Measurements from ENCODE around the gene CDKAL1.
"Not testable (repeated sequence)": the region's sequence is repeated elsewhere in the genome, so short reads cannot be mapped to it uniquely, and the experiment has no call there.

CDKAL1 gene

DNA sequence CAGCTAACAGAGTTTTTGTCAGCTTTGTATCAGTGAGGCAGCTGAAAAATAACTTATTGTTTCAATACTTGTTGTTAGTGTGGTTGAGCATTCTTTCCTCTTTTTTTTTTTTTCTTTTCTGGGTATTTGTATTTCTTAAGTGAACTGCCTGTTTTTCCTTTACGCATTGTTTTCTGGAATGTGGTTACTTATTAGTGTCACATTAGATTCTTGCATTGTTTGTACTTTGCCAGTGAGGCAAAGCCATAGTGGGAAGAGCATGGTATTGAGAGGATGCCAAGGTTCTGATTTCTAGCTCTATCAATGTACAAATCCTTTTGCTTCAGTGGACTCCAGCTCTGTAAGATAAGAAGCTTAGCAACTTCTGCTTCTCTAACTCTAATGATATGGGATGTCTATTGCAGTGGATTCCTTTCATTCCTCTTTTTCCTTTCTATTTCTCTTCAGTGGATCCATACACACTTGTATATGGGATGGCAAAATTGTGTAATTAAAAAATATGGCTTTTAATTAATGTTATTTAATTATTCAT lies 3.9 kb downstream of the CDKAL1 start:
- H3K4me3 ChIP-seq (ENCODE audit: low read length), result no peak overlapping the region
- DNase-seq (ENCODE audit: low read depth), result no peak
- TF ChIP-seq, protein P1, sequence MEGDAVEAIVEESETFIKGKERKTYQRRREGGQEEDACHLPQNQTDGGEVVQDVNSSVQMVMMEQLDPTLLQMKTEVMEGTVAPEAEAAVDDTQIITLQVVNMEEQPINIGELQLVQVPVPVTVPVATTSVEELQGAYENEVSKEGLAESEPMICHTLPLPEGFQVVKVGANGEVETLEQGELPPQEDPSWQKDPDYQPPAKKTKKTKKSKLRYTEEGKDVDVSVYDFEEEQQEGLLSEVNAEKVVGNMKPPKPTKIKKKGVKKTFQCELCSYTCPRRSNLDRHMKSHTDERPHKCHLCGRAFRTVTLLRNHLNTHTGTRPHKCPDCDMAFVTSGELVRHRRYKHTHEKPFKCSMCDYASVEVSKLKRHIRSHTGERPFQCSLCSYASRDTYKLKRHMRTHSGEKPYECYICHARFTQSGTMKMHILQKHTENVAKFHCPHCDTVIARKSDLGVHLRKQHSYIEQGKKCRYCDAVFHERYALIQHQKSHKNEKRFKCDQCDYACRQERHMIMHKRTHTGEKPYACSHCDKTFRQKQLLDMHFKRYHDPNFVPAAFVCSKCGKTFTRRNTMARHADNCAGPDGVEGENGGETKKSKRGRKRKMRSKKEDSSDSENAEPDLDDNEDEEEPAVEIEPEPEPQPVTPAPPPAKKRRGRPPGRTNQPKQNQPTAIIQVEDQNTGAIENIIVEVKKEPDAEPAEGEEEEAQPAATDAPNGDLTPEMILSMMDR (conservative IDR thresholded peaks at IDR 0.05; ENCODE audit: low read depth, low read length), result no peak

DNA sequence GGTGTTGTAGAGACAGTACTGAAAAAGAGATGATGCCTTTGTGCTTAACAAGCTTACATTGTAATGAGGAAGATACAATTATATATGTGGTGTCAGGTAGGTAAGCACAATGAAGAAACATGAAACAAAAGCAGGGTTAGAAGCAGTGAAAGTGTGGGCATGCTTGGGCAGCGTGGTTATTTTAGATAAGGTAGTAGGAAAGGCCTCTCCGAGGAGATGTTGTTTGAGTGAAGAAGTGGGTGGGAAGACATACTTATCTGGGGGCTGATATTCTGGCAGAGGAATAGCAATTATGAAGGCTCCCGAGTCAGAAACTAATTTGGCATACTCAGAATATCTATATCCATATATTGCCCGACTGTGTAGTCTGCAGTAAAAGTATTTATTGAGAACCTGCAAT lies 4.7 kb downstream of the CDKAL1 start:
- TF ChIP-seq, protein P1 (conservative IDR thresholded peaks at IDR 0.05; ENCODE audit: low read depth, low read length), result no peak
- H3K4me3 ChIP-seq (ENCODE audit: low read length), result no peak overlapping the region
- no peak for DNase-seq (ENCODE audit: low read depth)

DNA sequence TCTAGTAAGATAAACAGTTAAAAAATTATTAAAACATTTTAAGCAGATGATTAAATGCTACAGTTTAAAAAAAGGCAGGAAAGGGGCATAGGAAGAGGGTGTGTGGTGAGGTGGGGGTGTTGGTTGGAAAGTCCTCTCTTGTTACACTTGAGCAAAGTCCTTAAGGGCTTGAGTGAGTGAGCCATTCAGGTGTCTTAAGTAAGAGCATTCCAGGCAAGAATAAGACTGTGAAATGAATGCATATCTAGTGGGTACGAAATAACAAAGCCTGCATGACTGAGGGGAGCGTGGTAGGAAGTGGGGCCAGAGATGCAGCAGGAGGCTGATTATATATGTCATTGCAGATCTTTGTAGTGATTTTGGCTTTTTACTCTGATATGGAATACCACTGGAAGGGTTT lies 5.1 kb downstream of the CDKAL1 start:
- no peak for DNase-seq (ENCODE audit: low read depth)
- H3K4me3 ChIP-seq (ENCODE audit: low read length), result no peak overlapping the region
- TF ChIP-seq, protein P1 (conservative IDR thresholded peaks at IDR 0.05; ENCODE audit: low read depth, low read length), result no peak

DNA sequence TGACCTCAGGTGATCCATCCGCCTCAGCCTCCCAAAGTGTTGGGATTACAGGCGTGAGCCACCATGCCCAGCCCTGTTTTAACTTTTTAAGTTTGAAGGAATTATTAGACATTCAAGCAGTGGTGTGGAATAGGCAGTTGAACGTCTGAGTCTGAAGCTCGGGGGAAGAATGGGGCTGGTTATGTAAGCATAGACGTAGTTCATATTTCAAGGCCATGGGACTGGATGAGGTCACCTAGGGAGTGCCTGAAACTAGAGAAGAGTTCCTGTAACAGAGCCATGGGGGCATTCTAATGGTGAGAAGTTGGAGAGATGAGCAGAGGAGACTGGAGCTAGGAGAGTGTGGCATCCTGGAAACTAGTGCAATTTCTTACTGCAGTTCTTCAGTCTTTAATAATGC lies 6.4 kb downstream of the CDKAL1 start:
- DNase-seq (ENCODE audit: low read depth), result no peak
- TF ChIP-seq, protein P1 (conservative IDR thresholded peaks at IDR 0.05; ENCODE audit: low read depth, low read length), result no peak
- H3K4me3 ChIP-seq (ENCODE audit: low read length), result no peak overlapping the region

DNA sequence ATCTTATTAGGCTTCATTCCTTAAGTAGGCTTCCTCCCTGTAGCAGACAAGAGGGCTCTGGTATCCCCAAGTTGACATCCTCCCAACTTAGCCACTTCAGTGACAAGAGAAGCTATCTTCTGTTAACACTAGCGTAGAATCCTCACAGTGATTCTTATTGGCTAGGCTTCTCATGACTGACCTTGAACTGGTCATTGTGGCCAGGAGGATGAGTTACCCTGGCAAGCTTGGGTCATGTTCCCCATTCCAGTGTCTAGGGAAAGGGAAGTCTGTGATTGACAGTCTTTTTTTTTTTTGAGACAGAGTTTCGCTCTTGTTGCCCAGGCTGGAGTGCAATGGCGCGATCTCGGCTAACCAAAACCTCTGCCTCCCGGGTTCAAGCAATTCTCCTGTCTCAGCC lies 7.1 kb downstream of the CDKAL1 start:
- TF ChIP-seq, protein P1 (conservative IDR thresholded peaks at IDR 0.05; ENCODE audit: low read depth, low read length), result no peak
- no peak overlapping the region for H3K4me3 ChIP-seq (ENCODE audit: low read length)
- DNase-seq (ENCODE audit: low read depth), result no peak

DNA sequence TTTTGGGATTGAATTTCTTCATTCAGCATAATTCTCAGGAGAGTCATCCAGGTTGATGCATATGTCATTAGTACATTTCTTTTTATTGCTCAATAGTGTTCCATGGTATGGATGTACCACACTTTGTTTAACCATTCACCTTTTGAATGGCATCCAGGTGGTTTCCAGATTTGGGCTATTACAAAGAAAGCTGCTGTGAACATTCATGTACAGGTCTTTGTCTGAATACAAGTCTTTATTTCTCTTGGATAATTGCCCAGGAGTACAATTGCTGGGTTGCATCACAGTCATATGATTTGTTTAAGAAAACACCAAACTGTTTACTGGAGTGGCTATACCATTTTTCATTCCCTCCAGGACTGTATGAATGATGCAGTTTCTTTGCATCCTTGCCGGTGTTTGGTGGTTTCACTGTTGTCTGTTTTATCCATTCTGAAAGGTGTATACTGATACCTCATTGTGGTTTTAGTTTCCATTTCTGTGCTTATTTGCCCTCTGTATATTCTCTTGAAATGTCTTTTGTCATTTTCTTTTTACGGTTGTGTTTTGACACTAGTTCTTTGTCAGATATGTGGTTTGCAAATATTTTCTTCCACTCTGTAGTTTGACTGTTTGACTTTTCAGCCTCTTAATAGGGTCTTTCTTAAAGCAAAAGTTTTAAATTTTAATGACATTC lies 8.8 kb downstream of the CDKAL1 start:
- peak; percentile 49 for DNase-seq (ENCODE audit: low read depth)
- TF ChIP-seq, protein P1 (conservative IDR thresholded peaks at IDR 0.05; ENCODE audit: low read depth, low read length), result no peak
- H3K4me3 ChIP-seq (ENCODE audit: low read length), result no peak overlapping the region

DNA sequence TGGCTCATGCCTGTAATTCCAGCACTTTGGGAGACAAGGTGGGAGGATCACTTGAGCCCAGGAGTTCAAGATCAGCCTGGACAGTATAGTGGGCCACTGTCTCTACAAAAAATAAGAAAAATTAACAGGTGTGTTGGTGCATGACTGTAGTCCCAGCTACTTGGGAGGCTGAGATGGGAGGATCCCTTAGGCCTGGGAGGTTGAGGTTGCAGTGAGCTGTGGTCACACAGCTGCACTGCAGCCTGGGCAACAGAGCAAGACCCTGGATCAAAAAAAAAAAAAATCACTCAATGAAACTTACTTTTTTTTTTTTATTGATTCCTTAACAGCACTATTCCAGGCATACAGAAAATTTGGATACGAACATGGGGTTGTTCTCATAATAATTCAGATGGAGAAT lies 14.0 kb downstream of the CDKAL1 start:
- H3K4me3 ChIP-seq (ENCODE audit: low read length), result no peak overlapping the region
- TF ChIP-seq, protein P1 (conservative IDR thresholded peaks at IDR 0.05; ENCODE audit: low read depth, low read length), result no peak
- DNase-seq (ENCODE audit: low read depth), result no peak

DNA sequence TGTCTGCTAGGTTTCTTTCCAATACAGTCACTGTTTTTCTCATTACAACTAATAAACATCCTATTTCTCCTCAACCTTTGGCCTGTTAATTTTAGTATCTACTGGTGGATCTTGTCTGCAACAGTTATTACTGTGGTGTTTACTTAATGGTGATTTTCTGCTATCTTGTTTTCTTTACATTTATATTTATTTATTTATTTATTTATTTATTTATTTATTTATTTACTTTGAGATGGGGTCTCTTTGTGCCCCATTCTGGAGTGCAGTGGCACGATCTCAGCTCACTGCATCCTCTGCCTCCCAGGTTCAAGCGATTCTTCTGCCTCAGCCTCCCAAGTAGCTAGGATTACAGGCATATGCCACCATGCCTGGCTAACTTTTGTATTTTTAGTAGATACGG lies 15.1 kb downstream of the CDKAL1 start:
- H3K4me3 ChIP-seq (ENCODE audit: low read length); DNase-seq (ENCODE audit: low read depth): not testable (repeated sequence)
